GM18498 (cell line): ENCODE results near the gene FAM50B.

ENCODE experiments used
- ATAC-seq: cut with Tn5 transposase; IDR thresholded peaks from one replicate; pipeline ENCODE4 v1.9.1; 2021; ENCODE audit warnings: mild to moderate bottlenecking, moderate library complexity; ENCODE audit not compliant: unreplicated experiment

The FAM50B gene, protein sequence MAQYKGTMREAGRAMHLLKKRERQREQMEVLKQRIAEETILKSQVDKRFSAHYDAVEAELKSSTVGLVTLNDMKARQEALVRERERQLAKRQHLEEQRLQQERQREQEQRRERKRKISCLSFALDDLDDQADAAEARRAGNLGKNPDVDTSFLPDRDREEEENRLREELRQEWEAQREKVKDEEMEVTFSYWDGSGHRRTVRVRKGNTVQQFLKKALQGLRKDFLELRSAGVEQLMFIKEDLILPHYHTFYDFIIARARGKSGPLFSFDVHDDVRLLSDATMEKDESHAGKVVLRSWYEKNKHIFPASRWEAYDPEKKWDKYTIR

DNA sequence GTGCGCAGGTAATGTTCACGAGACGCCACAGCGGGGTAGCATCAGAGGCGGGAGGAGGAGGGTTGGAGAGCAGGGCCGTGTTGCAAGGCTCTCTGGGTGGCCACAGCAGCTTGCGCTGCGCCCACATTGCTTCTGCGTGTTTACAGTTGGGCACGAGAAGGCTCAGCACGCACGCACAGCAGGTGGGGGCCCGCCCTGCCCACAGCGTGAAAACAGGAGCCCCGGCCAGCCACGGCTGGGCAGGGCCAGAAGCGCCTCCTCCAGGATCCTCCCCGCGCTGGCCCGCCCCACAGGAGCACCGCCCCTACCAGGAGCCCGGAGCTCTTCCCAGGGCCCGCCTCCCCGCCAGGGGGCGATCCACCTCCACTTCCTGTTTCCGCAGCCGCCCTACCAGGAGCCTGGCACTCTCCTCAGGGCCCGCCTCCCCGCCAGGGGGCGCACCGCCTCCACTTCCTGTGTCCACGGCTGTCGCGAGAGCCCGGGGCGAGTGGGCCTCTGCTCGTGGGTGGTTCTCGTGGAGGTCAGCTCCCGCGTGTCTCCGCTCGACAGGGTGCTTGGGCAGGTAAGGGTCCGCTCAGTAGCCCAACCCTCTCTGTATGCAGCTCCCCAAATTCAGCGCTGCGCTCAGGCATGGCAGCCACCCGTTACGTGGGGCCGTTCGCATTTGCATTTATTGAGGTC lies at the start of gene FAM50B:
FAM50B (plus strand) TSS at position 449 of the 681 bp plus-strand sequence. CDS start 439 bp downstream, outside the sequence.
- ATAC-seq: peak; percentile 97

DNA sequence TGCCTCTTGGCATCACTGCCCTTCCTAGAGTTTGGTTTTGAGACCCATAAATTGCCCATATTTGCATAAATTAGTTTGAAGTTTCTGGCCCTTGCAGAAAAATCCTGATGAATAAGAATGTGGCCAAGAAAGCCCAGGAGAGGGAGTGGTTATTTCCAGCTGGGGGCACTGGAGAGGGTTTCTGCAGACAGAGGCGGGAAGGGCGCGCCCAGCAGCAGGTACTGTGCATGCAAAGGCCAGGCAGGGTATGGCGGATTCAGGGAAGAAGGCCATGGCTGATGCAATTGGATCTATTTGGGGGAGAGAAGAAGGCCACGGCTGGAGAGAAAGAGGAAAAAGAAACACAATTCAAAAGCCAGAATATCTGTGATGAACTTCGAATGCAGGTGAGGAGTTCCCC lies 49.5 kb upstream of the FAM50B start:
- ATAC-seq: no peak

DNA sequence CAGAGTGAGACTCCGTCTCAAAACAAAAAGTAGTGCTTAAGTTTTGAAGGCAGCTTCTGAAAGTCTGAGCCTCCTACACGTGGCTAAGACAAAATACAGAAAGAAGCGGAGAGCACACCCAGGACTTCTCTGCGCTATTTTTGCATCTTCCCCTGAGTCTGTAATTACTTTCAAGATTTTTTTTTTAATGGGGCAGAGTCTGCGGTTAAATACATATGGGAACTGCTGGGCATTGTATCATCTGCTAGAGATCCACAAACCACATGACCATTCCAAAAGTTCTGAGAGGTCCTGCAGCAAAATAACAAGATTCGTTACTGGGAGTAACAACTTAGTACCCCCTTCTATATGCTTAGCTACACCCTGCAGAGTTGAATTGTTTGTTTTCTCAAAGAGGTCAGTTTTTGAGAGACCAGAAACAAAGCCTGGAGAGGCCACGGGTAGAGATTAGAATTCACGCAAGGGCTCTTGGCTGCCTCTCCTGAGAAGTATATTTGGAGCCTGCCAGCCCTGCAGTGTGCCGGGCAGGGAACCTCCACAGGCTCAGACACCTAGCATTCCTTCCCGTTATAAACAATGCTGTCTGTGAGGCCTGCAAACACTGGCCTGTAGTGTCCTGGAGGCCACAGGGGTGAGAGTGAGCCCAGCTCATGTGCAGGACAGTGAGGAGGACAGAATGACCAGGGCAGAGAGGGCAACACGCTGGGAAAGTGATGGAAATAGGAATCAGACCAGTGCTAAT lies 48.2 kb upstream of the FAM50B start:
- no peak for ATAC-seq

DNA sequence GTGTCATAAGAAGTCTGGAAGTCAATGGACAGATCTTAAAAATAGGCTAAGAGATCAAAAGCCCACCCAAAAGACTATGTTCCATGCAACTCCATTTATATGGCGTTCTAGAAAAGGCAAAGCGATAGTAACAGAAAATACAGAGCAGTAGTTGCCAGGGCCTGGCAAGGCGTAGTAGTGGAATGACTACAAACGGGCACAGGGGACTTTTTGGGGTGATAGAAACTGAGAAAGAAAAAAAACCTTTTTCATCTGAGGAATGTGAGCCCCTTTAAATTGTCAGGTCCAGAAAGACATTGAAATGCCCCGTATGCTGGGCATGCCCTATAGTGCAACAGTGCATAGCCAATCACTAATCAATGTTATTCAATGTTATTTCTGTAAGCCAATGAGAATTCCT lies 47.2 kb upstream of the FAM50B start:
- no peak for ATAC-seq

DNA sequence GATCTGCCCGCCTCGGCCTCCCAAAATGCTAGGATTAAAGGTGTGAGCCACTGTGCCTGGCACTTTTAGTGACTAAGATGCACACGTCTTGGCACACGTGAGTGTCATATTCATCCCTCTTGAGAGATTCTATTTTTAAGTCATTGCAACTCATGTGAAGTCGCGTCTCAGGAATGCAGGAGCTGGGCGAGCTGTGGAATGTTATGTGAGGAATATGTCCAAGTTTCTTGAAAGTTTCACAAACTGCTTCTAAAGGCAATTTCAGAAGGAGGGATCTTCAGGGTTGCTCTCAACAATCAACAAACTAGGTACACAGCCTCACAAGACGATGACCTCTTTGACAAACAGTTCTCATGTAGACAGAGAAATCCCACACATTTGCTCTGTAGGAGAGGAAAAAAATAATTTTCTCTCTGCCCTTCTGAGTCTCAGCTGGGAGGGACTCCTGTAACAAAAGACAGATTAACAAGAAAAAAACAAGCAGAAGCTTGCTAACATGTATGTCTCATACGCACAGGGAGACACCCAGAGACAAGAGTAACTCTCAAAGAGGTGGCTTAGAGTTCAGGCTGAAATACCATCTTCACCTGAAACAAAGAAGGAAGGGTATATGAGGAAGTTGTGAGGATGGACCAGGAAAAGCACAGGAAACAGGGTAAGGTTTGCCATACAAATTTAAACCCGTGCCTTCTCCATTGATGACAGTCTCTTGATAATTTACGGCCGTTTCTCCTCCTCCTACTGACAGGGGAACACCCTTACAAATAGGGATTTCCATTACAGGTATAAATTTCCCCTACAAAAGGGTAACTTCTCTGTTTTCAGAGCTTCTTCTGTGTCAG lies 45.3 kb upstream of the FAM50B start:
- peak; percentile 52 for ATAC-seq

DNA sequence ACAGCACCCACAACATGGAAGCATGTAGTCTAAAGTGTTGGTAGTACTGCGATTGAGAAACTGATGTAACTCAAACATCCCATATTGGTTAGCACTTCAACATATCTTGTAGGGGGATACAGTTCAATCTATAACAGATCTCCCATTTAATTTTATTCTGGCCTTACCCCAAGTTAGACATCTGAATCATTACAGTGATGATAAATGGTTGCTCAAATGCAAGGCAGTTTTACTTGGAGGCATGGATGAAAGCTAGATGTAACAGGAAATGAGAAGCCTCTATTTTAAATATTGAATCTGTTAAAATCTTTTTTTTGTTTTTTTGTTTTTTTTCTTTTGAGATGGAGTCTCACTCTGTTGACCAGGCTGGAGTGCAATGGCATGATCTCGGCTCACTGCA lies 44.2 kb upstream of the FAM50B start:
- ATAC-seq: no peak

DNA sequence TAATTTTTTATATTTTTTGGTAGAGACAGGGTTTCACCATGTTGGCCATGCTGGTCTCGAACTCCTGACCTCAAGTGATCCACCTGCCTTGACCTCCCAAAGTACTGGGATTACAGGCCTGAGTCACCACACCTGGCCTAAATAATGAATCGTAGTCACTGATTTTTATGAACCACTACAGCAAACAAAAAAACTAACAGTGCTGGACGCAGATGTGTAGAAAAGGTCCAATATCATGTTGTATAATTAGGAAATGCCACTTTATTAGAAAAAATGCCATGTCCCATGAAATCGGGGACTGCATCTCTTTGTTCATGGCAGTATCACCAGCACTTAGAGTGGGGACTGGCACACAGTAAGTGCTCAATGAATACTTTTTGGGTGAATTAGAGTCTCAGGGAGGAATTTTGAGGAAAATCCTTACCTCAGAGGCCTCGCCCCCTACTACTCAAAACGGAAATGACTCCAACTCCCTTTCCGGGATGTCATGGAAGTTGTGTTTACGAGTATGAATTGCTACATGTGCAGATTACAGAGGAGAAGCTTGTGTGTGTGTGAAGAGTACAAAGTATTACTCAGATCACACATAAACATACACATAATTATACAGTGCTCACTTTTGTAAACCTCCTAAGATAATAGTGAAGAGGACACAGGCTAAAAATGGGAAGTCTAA lies 43.6 kb upstream of the FAM50B start:
- no peak for ATAC-seq

DNA sequence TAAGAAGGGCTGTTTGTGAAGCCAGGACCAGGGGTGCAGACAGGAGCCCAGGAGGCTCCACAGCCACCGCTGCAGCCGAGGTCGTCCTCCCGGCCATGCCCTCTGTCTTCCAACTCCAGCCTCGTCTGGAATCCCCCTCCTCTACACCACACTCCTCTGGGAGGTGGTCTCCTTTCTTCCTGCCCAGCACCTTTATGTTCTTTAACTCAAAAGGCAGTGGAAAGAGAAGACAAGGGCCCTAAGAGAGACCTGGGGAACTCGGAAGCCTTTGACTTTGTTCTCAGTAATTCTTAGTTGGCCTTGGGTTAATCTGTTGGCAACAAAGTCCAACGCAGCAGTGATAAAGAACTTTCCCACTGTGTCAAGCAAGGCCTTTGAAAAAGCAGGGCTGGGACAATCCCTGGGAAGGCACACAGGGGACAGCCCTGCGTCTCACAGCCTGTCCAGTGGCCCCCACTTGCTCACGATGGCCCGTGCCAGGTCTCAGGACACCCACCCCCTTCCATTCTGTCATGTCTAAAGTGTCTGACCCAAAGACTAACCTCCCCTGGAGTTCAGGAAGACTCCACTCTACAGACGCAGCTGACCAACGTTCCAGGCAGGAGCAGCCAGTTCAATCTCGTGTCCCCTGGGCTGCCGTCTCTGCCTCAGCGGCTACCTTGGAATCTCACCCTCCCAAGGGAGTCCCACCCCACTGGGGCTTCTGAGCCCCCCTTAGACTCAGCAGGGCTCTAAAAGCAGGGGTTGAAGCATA lies 42.8 kb upstream of the FAM50B start:
- ATAC-seq: no peak

DNA sequence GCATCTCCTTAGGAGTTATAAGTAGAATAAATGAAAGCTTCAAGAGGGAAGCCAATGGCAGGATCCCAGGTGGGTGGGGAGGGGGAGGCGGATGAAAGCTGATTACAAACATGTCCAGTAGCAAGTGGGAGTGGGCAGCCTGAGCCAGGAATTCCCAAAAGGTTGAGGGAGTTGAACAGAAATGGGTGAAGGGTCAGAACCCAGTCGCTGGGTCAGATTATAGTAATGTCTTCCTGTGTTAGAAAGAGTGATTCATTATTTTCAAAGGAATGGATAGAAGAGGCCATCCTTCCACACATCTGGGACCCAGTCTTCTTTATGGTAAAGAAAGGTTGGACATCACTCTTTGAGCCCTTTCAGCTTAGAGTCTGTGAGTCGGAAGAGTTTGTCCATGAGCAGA lies 41.0 kb upstream of the FAM50B start:
- ATAC-seq: no peak

DNA sequence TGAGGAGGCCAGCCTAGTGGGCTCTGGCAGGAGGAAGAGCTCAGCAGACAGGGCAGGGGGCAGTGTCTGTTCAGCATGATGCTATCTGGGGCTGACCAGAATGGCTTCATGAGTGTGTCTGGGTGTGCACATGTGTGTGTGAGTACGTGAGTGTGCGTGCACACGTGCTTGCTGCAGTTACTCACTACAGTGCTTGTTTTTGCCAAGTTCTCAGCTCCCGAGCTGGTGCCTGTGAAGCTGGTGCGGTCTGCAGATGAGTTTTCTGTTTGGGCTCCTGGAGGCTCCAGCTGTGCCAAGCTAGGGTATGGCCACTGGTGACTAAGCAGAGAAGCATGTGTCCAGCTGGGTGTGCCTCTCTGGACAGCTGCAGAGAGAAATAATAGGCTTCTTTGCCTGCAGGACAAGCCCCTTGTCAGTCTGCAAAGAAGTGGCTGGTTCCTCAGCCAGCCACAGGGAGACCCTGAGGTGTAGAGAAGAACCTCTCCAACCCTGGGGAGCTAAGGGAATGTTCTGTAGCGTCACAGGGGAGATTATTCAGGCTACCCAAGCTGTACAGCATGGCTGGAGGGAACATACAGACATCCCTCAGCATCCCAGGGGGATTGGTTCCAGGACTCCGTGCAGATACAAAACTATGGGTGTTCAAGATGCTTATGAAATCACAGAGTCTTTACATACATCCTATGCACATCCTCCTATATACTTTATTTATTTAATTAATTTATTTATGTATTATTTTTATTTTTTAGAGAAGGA lies 40.2 kb upstream of the FAM50B start:
- no peak for ATAC-seq

DNA sequence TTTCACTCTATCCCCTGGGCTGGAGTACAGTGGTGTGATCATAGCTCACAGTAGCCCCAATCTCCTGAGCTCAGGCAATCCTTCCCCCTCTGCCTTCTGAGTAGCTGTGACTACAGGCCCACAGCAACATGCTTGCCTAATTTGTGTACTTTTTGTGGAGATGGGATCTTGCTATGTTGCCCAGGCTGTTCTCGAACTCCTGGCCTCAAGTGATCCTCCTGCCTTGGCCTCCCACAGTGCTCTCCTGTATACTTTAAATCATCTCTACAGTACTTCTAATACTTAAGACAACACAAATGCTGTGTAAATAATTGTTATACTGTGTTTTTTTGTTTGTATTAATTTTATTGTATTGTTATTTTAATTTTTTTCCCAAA lies 39.7 kb upstream of the FAM50B start:
- no peak for ATAC-seq

DNA sequence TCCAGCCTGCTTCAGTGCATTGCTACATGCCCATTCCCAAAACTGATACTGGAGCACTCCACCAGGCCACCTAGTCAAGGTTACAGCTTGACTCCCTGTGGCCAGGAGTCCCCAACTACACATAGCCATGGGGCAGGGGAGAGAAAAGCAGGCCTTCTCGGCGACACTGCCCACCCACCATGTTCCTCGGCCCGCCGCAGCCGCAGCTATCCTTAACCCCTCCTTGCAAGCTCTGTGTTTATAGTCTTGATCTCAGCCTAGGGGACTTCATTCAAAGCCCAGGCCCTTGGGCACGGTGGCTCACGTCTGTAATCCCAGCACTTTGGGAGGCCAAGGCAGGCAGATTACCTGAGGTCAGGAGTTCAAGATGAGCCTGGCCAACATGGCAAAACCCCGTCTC lies 39.2 kb upstream of the FAM50B start:
- no peak for ATAC-seq

DNA sequence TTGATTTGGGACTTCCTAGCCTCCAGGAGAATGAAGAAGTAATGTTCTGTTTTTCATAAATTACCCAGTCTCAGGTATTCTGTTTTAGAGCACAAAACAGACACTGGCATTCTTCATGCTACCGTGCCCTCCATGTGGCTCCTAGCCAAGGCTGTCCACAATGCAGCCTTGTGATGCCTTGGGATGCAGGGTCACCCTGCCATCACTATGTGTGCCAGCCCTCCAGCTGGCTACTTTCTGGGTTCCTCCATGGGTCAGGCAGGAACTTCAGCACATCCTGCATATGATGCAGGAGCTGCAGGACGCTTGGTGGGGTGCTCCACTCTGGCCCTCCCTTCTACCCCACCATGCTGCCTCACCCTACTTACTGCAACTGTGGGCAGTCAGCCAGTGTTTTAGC lies 38.0 kb upstream of the FAM50B start:
- ATAC-seq: no peak

DNA sequence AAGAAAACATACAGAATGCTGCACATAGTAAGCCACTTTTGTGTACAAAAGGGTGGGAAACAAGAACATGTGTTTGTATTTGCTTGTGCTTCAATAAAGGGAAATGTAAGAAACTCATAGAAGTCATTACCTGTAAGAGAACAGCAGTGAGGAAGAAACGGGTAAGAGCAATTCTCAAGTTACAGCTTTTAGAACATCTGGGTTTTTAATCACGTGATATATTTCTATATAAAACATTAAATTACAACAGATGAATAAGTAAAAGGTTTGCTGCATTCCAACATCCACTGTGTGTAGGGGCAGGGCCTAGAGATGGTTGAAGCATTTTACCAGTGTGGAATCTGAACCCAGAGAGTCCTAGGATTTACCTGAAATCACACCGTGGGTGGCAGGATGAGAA lies 36.6 kb upstream of the FAM50B start:
- no peak for ATAC-seq

DNA sequence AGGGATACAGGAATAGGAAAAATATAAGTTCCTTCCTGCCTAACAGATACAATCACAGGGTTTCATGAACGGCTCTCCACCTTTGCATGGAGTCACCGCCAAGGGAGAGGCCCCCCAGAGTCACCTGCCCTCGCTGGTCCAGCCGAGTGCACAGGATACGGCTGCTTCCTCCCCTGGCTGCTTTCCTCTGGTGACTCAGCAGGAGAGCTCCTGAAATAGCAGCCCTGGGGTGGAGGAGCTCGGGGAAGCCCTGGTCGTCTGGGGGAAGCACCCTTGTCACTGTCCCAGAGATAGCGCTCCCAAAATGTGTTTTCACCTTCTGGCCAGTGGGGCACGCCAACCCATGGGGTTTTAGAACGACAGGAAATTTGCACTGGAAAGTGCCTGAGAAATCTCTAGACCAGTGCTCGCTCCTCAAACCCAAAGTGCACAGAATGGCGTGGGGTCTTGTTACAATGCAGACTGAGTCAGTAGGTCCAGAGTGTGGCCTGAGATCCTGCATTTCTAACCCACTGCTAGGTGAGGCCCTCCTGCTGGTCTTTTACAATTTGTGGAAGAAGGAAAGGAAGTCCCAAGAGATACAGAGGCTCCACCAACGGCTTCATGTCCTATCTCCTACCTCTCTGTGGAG lies 35.9 kb upstream of the FAM50B start:
- no peak for ATAC-seq

DNA sequence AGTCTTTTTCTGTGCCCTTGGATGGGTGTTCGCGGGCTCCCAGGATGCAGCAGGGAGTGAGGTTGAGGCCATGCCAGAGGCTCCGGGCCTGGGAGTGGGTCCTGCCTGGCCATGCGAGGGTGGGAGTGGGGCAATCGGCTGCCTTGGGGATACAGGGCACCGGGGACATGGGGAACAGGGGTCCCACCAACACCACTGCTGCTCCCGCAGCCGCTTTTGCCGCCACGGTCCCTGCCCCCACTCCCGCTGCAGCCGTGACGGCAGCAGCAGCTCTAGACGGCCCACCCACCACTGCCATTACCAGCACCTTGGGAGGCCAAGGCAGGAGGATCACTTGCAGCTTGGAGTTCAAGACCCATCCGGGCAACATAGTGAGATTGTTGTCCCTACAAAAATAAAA lies 35.3 kb upstream of the FAM50B start:
- no peak for ATAC-seq

DNA sequence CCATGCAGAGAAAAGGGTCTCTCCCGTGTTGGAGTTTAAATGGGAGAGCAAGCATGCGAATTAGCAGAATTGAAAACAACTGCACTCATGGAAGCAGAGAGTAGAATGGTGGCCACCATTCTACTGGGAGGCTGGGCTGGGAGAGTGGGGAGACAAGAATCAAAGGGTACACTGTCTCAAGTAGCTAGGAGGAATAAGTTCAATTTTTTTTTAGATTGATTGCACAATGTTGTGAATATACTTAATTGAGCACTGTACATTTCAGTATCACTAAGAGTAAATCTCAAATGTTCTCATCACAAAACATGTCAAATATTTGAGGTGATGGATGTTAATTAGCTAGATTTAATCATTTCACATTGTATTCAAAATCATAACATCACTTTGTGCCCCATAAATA lies 34.6 kb upstream of the FAM50B start:
- no peak for ATAC-seq

DNA sequence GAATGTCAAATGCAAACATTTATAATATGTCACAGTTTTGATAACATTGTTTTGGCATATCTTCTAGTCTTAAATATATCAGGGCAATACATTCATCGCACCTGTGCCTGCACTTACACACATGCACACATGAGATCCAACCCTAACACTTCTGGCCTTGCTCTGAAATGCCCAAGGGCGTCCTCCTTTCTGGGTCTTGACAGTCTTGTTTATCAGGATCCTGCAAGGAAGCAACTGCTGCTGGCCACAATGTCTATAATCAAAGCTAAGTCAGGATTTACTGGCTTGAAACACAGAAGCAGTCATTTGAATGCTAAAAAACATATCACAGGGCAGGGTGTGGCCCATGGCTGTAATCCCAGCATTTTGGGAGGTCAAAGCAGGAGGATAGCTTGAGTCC lies 32.9 kb upstream of the FAM50B start:
- no peak for ATAC-seq
